Umbilical cord (tissue), 2 donors: Measurements from ENCODE around the gene ZDHHC11. TPM values are rescaled to one million over a fixed set of nuclear protein-coding genes. Genes with fewer than 3 reads are reported as not detected.
"Not testable (repeated sequence)": the region's sequence is repeated elsewhere in the genome, so short reads cannot be mapped to it uniquely, and the experiment has no call there.

Experiments used
- DNase-seq: peaks from one replicate; pipeline ENCODE4 v3.0.0-alpha.2; 2015; ENCODE audit warnings: low spot score
- total RNA-seq: library from RNA; depleted of rRNA; stranded (reverse); fragments of >200 nt; gene quantifications from one replicate; pipeline ENCODE4 v1.2.3, GENCODE V29; 2014; ENCODE audit warnings: low replicate concordance; ENCODE audit not compliant: insufficient read depth

The ZDHHC11 gene
- total RNA-seq, 1 donor from 2014 or later = not detected

- not testable (repeated sequence) for DNase-seq
These were observed 5.6 kb downstream of the ZDHHC11 start for GRCh38 chr5:845031-845675.

DNA sequence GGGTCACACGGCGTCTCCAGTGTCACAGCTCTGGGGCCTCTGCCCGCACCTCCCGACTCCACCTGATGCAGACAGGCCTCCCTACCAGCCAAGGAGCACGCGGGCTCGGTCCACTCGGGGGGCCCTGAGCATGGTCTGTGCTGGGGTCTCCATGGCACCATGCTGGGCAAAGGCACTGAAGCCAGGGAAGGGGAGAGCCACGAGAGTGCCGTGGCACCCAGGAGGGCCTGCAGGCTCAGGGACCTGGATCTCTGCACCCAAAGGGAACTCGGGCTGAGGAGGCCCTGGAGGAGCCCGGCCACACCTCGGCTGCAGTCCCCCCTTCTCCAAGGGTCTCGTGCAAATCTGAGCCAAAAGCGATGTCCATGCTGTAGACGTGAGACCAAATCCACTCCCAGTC, 6.4 kb downstream of the ZDHHC11 start:
- DNase-seq = not testable (repeated sequence)

- not testable (repeated sequence) for DNase-seq
These were observed 6.9 kb downstream of the ZDHHC11 start for GRCh38 chr5:843926-844325.

DNA sequence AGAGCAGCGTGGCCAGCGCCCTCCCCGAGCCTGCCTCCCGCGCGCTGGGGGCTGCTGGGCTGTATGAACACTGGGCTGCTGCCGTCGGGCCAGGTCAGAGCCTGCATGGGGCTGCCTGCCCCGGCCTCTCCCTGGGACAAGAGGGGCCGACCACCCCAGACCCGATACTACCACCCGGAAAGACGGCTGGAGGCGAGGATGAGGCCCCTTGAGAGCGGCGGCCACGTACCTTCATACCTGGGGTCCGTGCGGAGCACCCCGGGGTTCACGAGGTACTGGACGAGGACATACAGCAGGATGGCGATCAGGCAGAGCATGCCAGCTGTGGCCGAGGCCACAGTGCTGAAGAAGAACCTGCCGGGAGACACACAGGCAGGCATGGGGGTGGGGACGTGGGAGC, 7.4 kb downstream of the ZDHHC11 start:
- not testable (repeated sequence) for DNase-seq

DNA sequence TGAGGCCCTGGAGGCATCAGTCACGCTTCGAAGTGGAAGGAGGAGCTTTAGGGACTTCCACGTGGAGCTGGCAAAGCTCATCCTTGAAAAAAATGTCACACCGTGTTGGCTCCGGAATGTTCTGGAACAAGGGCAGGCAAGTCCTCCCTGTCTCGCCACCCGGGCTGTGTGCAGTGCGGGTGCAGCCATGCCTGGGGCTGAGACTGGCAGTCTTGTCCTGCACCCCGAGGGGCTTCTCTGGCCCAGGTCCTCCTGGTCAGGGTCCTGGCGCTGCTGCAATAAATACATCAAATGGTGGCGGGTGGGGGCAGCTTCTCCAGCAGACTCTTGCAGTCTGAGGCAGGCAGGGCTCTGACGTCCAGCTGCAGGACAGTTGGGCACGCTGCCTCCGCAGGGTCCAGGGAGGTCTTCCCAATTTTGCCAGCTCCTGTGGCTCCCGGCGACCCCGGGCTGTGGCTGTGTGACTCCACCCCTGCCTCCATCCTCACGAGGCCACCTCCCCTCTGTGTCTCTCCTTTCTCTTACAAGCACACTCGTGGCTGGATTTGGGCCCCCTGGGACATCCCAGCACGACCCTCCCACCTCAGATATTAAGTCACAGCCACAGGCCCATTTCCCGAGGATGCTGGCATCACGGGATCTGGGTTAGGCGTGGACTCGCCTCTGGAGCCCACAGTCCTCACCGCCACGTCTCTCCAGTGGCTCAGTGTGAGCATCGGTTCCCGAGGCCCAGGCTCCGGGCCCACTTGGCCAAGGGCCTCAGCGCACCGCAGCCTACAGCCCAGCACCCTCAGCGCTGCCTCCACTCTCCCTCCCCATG, 8.2 kb downstream of the ZDHHC11 start:
- not testable (repeated sequence) for DNase-seq

DNA sequence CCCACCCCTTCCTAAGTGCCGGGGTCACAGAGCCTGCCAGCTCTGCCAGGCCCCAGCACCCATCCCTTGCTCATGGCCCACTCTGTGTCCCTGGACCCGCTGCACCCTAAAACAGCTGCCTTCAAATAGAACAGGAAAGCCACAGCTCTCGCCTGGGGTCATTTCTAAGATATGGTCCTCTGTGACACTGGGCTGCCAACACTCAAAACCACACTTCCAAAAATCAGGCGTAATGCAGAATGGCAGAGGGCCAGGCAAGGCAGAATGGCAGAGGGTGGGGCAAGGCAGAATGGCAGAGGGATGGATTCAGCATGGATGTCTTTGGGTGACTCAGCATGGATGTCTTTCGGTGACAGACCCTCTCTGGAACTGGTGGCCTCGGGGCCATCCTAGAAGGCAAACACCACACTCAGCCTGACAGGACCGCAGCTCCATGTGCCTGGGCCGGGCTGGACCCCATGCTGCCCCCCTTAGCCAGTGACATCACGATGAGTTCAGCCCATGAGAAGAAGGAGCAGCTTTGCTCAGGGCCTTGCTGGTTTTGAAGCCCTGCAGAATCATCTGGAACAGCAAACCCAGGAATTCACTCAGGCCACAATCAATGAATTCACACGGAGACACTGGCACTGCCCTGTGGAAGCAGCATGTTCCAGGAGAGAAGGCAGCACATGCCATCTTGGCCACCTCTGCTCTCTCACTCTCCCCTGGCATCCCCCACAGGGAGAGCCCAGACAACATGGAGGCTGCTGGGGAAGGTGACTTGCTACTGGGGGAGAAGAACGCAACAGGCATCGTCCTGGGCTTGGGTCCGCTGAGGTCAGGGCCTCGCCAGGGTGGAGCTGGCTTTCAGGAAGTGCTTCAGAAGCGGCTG, 9.0 kb downstream of the ZDHHC11 start:
- not testable (repeated sequence) for DNase-seq

DNA sequence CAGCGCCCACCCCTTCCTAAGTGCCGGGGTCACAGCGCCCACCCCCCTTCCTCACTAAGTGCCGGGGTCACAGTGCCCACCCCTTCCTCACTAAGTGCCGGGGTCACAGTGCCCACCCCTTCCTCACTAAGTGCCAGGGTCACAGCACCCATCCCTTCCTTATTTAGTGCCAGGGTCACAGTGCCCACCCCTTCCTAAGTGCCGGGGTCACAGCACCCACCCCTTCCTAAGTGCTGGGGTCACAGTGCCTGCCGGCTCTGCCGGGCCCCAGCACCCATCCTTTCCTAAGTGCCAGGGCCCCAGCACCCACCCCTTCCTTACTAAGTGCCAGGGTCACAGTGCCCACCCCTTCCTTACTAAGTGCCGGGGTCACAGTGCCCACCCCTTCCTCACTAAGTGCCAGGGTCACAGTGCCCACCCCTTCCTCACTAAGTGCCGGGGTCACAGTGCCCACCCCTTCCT, 9.8 kb downstream of the ZDHHC11 start:
- DNase-seq = not testable (repeated sequence)

- not testable (repeated sequence) for DNase-seq
These were observed 10.4 kb downstream of the ZDHHC11 start for GRCh38 chr5:840118-840973.

- DNase-seq = not testable (repeated sequence)
These were observed 12.3 kb downstream of the ZDHHC11 start for GRCh38 chr5:838431-838851.

DNA sequence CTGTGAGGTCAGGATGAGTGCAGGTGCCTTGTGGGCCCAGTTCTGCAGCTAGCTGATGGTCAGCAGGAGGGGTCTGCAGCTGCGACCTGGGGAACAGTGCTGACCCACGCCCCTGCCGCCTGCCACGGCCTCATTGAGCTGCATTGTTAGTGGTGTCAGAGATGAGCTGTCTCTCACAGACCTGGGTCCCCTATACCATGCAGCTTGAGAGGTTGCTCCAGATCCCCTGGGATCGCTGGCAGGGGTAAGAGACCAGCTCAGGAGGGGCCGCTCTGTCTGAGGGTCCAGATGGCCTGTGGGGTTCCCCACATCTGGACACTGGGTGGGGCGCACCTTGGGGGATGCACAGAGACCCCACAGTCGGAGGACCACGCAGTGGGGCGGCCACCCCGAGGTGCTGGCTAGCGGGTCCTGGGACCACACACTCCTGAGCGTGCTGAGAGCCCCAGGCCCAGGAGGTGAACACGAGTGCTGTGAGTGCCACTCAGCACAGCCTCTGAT, 13.1 kb downstream of the ZDHHC11 start:
- DNase-seq = not testable (repeated sequence)

DNA sequence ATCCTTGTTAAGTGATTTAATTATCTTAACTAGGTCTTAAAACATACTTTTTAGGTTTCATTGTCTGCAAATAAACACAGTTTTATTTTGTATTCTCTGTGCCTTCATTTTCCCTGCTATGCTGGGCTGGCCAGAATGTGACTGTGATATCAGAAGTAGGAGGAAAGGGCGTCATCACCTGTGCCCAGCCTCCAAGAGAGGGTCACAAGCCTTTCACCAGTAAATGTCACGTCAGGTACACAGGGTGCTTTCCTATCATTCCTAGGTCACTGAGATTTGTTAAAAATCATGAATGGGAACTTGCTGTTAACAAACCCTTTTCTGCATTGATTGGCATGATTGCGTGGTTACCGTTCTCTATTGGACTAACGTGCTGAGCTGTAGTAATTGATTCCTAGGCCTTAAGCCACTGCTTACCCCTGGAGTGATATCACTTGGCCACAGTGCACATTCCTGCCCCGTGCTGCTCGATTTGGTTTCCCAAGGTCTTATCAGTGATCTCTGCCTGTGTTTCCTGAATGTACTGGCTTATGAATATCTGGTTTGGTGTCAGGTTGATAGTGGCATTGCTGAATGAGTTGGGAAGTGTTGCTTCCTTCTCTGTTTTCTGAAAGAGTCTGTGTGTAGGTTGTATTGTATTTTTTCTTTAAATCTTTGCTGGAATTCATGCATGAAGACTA, 14.7 kb downstream of the ZDHHC11 start:
- not testable (repeated sequence) for DNase-seq

DNA sequence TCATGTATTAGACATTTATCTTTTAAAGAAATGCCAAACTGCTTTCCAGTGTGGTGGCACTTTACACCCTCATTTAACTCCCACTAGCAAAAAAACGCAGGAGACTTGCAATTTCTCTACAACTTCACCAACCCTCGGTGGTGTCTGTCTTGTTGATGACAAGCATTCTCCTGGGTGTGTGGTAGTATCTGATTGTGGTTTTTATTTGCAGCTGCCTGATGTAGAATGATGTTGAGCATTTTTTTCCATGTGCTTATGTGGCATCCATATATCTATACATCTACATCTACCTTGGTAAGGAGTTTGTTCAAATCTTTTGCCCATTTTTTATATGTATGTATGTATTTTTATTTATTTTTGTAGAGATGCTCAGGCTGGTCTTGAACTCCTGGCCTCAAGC, 16.8 kb downstream of the ZDHHC11 start:
- DNase-seq = not testable (repeated sequence)

- not testable (repeated sequence) for DNase-seq
These were observed 22.6 kb downstream of the ZDHHC11 start for GRCh38 chr5:828194-828593.

DNA sequence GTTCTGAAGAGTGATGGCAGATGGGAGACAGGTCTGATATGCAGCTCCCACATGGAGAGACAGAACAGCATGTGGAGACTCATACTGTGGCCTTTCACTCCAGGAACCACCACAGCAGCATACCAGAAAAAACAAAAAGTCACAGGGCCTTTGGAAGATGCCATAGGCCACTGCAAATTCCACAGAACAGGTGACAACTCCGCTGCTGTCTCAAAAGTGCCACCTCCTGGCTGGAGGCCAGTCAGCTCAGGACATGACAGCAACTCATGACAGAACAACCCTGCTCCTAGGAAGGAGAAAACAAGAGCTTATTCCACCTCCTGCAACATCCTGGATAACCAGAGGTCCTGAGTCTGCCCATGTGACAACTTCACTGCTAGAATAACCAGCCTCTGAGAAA, 25.2 kb downstream of the ZDHHC11 start:
- DNase-seq = not testable (repeated sequence)

- DNase-seq = no peak
These were observed 29.3 kb downstream of the ZDHHC11 start for GRCh38 chr5:821504-821903.

GRCh38 chr5:820245-820644, 30.5 kb downstream of the ZDHHC11 start:
- DNase-seq = no peak

DNA sequence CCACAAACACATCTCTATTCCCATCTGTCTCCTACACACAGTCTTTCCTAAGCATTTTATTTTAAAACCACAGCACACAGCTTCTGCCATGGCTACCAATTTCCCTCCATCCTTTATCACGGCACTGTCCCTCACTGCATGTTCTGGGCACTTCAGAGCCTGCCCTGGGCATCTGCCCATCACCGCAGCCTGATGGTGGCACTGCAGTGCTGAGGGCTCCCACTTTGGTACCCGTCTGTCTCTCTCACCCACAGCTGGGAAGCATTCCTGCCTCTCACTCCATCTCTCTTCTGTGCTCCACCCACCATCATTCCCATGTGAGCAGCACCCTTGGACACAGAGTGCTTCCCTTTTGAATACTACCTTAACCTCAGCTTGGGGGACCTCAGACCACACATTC, 31.7 kb downstream of the ZDHHC11 start:
- DNase-seq = no peak

DNA sequence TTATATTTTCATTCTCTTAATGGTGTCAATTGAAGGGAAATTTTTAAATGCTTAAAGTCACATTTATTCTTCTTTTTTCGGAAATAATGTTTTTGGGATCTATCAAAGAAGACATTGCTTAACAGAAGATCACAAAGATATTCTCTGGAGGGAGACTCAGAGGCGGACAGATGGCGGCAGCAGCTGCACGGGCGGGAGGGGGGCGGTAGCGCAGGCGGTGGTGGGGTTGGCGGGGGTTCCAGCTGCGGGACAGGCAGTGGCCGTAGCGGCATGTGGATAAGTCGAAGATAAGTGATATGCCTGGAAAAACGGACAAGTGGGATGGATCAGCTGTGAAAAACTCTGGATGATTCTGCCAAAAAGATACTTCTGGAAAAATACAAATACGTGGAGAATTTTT, 34.6 kb downstream of the ZDHHC11 start:
- no peak for DNase-seq

DNA sequence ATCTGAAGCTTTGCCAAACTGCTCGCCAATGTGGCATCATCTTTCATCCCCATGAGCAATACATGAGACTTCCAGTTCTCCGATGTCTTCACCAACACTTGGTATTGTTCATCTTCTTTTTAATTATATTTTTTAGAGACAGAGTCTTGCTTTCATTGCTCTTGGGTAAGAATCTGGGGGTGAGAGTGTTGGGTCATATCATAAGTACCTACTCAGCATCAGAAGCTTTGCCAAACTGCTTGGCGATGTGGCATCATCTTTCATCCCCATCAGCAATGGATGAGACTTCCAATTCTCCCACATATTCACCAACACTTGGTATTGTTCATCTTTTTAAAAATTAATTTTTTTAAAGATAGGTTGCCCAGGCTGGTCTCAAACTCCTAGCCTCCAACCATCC, 35.3 kb downstream of the ZDHHC11 start:
- no peak for DNase-seq

DNA sequence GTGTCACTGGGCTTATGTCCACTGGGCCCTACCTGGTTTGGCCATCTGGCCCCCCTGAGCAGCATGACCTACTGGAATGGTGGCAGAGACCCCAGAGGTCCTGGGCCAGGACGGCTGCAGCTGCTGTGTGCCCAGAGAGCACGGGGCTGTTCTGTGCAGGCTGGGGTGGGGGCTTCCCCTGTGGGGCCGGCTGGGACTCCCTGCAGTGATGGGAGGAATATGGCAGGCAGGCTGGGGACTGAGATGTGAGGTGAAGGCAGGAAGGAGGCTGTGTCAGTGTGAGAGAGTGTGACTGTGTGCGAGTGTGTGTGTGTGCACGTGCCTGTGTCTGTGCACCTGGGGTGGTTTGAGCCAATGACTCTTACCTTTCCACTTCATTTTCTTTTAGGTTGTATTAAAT, 37.2 kb downstream of the ZDHHC11 start:
- not testable (repeated sequence) for DNase-seq
